ENCODE data around the gene CMTM4.

GRCh38 chr16:66616592-66616991 is 80.0 kb downstream of the CMTM4 start:
- TF ChIP-seq CTCF (IDR thresholded peaks at IDR 0.05) (no peak), POLR2A (IDR thresholded peaks at IDR 0.05) (no peak)
